HG03095 (cell line): Measurements from ENCODE around the gene CRBN.

Source experiments
- ATAC-seq: cut with Tn5 transposase; IDR thresholded peaks from one replicate; pipeline ENCODE4 v1.9.1; 2021; ENCODE audit warnings: moderate library complexity; ENCODE audit not compliant: unreplicated experiment

The CRBN gene

DNA sequence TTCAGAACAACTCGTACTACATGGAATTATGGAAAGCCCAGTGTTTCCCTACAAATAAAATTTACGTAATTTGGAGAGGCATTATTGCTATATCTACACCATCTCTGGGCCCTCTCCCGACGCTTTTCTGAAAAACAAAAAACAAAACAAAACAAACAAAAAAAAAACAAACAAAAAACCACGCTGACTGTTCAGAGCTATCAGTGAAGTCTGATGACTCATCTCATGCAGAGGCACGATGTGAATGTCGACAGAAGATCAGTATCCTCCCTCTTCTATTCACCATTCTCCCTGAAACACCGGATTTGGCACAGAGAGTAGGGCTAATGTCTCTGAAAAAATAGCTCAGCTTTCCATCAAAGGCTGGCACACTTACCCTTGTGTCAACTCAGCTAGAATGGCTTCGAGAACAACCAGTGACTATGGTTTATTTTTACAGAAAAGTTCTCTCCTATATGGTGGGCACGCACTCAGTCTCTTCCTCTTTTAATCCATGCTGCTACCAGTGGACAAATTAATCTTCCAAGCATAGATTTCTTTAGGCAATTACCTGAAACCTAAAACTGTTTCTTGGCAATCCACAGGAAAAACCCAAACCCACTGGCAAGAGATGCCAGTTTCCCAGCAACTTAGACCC, 1.5 kb downstream of the CRBN start:
- no peak for ATAC-seq

DNA sequence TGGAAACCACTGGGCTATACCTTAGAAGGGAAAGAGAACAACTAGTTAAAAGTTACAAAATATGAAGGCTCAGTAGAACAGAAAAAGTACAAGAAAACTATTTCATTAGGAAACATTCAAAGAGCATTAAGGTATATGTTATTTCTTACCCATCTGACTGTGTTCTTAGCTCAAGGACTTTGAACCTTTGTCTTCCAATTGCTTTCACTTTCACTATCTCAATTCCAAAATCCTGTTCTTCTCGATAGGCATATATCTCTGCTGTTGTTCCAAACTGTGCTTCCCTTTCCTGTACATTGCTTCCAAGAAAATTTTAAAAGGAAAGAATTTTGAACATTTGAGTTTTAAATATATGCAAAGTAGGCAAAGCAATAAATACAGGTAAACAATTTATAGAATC, 6.9 kb downstream of the CRBN start:
- ATAC-seq = no peak

DNA sequence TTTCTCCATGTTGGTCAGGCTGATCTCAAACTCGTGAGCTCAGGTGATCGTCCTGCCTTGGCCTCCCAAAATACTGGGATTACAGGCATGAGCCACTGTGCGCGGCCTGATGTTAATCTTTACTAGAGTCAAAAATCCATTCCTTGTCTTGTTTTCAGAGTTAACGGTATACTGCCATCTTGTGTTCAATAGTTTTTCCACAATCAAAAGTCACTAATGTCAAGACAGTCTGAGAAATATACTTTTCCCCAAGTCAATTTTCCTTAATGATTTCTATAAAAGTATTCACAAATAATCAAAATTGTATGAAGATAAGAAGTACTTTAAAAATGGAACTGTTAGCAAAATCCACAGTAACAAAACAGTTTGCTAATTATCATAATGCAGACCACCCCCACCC, 8.5 kb downstream of the CRBN start:
- ATAC-seq = no peak

DNA sequence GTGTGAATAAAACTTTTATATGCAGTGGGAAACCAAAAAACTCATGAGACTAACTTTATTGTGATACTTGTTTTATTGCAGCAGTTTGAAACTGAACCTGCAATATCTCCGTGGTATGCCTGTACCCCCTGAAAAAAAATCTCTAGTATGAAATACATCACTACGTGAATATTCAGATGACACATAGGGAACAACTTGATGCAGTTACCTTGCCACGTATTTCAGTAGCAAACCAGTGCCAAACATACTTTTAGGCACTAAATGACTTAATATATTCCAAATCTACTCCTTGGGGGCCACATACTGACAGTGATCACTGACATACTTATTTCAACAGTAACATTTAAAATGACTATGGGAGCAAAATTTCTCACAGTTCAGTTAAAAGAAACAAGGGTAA, 13.8 kb downstream of the CRBN start:
- ATAC-seq = no peak

DNA sequence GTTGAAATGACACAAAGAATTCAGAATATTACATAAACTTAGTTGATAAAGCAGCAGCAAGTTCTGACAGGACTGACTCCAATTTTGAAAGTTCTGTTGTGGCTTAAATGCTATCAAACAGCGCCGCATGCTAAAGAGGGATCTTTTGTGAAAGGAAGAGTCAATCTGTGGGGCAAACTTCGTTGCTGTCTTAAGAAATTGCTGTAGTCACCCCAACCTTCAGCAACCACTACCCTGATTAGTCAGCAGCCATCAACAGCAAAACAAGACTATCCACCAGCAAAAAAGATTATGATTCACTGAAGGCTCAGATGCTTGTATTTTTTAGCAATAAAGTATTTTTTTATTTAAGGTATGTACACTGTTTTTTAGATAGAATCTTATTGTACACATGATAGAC, 14.2 kb downstream of the CRBN start:
- no peak for ATAC-seq

DNA sequence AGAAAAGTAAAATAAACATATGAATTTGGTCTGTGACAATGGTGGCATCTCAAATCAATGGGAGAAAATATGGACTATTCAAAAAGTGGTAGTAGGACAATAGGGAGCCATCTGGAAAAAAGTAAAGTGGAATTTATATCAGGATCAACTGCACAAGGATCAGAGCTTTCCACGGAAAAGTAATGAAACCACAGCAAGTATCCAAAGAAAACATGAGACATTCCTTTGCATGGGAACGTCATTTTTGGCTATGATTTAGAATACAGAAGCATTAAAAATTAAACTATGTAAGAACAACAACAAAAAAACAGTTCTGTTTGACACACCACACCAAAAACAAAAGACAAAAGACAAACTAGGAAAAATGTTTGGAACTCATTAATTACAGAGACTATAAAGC, 18.7 kb downstream of the CRBN start:
- ATAC-seq = no peak

DNA sequence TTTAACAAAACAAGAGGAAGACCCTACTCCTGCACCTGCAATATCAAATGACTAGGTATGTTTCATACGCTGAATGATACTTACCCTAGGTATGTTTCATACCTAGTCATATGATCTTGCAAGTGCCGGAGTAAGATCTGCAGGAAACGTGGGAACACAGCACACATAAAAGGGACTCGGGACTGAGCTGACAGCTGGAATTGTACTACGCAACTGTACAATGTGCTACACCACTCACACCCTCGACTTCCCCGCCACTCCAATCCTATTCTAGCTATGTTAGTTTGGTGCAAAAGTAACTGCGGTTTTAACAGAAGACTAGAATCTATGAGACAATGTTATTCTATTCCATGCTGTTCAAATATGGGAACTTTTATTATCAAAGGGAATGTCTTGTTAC, 22.0 kb downstream of the CRBN start:
- ATAC-seq = no peak

DNA sequence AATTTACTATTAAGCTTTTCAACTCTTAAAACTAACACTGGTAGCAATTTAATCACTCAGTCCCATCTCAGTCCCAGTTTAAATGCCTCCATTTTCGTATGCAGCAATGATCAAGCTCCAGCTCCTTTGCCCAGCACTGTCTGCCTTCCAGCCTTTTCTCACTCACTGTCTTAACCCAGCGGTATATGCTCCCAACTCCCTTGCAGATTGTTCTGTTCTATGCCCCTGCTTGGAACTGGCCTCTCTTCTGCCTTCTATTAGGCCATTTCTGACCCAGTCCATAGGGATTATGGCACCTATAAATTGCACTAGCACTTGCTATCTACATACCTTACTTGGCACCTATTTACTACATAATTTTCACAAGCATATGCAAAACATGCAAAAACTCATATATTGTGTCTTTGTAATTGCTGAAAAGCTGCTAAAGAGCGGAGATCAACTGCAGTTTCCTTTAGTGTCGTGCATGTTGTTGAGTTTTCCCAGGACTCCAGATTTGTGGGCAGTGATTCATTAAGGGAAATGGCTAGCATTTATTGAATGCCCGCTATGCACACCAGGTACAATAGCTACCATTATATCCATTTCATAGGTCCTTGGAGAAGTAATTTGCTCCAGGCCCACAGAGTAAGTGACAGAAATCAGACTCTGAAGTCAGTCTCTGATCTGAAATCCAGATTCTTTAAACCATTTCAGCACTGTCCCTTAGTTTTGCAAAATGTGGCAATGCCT, 24.4 kb downstream of the CRBN start:
- no peak for ATAC-seq

DNA sequence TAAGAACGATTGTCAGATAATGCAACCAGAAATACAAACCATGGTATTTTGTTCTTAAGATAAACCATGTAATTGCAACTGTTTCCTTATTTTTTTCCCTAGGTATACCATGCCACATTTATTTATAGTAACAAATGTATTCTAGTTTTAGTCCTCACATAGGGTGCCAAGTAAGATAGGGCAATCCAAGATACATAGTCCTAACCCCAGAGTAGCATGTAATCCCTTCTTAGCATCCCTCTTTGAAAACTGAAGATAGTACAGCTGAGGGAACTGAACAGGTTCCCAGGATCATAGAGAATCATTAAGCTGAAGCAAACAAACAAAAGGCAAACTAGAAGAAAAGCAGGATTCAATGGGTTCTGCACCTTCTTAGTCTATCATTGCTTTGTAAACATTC, 28.0 kb downstream of the CRBN start:
- ATAC-seq = no peak

DNA sequence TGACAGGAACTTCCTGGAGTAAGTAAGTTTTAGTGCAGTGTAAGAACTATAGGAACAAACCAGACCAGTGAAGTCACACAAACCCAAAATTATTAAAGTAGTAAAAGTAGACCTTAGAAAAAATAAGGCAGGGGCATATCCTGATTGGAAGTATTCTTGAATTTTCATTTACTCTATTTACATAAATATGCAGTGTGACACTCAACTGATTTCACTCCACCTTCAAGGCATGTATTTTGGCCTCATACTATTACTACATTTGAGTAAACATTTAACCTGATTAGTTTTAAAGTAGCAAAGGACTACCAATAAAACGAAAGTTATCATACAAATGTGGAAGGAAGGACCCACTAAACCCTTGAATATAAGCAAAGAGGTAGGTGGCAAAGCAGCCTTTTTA, 29.9 kb downstream of the CRBN start:
- no peak for ATAC-seq

DNA sequence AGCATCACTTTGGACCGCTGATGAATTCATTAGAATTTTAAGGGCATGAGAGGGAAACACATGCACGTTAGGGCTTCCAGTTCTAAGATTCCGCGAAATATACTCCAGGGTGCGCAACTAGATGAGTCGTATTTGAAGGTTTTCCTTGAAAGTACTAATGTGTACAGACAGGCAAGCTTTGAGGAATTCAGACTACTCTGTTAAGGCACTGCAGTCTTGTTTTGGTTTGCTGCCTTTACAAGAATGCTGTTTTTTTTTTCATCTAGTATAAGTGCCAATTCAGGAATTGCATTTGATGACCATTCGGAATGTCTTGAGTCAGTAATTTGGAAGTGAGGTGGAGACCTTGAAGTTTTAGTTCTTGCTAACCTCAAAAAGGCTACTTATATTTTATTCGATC, 33.7 kb downstream of the CRBN start:
- ATAC-seq = no peak

DNA sequence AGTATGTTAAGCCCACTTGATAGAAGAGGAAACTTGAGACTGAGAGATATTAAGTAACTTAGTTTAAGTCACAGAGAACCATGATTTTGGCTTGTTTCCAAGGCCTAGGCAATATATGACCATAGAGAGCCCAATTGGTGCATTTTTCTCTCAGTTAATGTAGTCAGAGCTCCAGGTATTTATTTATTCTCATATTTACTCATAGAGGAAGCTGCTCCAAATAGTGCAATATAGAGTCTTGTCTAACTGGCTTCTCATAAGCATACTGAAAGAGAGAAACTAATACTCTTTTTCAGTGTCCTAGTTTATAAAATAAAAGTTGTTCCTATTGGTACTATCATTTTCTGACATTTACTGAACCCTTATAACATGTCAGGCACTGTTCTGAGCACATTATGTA, 37.6 kb downstream of the CRBN start:
- ATAC-seq = no peak

DNA sequence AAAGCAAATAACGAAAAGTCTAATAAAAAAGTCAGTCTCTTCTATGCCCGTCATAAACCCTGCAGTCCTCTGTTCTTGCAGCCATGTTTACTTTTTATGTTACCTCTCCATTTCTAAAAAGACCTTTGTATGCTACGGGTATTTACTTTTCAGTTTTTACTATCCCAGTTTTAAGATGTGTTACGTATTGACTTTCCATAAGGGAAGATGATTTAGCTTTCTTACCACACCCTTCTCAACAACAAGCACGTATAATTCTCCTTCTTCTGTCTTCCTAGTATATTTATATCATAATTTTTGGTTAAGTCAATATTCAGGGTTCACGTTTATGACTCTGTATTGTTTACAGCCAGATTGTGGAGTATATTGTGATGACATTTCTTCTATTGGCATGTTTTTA, 42.0 kb downstream of the CRBN start:
- no peak for ATAC-seq

DNA sequence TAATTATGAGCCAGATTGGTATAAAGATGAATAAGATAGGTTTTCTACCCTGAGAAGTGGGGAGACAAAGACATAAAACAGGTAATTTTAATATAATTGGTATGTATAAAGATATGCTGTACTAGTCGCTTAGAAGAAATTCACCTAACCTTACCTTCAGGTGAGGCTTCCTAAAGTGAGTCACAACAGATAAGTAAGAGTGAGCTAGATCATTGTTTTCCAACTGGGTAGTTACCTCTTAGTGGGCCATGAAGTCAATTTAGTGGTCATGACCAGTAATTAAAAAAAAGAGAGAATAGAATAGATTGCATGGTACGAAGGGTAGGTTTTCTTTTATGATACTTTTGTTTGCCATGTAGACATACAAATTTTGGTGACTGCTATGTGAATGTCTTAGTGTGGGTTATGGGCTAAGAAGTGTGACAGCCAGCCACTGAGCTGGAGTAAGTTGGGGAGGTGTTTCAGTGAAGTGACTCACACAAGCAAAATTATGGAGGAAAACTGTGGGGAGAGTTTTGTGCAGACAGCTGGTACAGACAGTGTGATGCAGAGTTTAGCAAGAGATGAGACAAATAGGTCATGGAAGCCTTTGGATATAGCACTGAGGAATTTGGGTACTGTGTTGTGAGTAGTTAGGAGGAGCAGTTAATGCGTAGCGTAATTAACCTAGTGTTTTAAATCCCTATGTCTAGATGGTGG, 44.6 kb downstream of the CRBN start:
- no peak for ATAC-seq

DNA sequence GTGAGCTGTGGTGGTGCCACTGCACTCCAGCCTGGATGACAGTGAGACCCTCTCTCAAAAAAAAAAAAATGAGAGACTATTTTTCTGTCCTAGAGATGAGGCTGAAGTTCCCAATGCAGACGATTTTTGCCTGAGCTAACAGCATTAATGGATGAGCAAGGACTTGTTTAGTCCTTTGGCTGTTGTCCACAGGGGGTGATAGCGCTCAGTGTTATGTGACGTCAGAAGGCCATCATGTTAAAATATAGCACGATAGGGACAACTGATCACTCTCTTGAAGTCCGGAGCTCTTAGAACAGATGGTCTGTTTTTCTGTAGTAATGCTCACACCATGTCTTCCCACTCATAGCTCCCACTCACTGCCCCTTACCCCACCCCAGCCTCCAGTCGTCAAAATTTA, 46.0 kb downstream of the CRBN start:
- no peak for ATAC-seq

DNA sequence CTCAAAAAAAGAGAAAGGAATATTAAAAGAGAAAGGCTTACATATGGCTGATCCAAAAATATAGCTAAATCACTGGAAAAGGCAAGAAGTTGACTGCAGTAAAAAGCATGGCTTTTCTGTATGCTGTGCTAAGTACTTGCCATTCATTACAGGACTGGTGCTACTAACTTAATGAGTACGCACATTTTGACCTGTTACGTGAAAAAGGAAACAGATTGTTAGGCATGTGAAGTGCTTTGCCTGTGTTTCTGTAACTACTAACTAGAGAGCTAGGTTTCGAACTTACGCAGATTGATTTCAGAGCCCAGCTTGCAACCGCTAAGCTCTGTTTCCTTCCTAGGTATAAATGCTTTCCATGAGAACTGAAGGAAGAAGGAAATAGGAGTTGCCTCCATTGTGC, 49.9 kb downstream of the CRBN start:
- ATAC-seq = no peak

DNA sequence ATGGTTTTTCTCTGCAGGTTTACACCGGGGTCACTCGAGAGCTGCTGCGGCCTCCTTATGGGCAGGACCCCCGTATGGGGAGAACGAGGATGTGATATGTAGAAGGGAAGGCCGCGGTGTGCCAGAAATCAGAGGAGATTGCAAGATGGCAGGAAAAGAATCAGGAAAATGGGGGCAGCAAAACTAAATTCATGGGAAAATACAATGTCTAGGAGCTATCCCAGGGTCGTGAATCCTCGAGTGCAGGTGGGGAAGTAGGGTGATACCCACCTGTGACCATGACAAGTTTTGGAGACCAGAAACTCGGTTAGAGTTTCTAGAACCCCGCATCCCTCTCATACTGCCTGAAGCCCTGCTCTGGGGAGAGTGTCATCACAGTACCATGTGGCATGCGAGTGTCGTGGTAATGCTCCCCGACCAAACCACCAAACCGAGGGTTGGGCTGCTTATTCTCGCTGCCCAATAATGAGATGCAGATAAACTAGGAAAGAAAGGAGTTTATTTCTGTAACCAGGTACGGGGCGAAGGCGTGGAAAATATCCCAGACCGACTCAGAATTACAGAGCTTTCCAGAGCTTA, 52.0 kb downstream of the CRBN start:
- no peak for ATAC-seq

DNA sequence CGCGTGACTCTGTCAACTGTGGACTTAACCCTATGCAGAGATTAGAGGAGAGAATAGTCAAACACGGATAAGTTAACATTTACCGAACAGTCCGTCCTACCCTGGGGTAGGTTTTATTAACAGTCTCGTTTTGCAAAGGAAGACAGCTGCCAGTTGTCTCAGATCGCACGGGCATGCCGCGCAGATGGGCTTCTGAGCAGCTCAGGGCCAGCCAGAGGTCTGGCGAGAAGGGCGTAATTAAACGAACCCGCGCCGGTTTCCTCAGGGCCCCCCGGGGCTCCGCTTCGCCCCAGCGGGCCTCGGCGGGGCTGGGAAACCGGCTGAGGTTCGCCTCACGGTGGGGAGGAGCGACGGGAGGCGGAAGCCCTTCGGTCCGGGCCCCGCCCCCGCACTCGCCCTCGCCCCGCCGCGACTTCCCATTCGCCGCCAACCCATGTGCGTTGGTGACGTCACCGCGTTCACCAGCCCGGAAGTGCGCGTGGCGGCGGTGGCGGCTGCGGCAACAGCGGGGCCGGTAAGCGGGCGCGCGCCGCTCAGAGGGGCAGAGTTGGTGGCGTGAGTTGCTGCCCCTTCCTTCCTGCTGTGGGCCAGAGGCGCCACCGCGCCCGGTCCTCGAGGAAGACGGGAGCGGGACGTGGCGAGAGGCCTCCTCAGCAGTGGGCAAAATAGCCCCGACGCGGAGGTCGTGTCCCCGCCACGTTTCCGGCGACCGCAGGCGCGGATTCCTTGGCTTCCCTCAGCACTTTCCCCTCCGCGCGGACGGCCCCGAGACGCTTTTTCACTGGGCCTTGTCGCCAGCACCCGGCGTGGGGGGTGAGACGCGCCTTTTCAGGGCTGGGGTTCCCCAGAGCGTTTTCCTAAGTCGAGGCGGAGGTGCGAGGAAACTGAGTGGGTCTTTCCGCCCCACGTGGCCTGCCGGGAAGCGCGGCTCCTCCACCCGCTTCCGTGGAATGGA, 52.7 kb downstream of the CRBN start, which contains the start of gene TRNT1:
Gene TRNT1, plus strand, starts transcription at position 464 of the 955 bp plus-strand sequence. CDS start 2,101 bp downstream, outside the sequence.
- peak; percentile 94 for ATAC-seq

DNA sequence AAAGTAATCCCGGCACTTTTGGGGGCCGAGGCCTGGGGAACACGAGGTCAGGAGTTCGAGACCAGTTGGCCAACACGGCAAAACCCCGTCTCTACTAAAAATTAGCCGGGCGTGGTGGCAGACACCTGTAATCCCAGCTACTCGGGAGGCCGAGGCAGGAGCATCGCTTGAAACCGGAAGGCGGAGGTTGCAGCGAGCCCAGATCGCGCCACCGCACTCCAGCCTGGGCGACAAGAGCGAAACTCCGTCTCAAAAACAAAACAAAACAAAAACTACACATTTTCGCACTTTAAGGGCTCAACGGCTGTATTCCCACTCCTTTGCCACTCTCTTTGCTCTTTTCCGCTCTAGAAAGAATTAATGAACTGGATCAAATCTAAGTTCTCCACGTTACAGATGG, 53.5 kb downstream of the CRBN start:
- ATAC-seq = no peak

DNA sequence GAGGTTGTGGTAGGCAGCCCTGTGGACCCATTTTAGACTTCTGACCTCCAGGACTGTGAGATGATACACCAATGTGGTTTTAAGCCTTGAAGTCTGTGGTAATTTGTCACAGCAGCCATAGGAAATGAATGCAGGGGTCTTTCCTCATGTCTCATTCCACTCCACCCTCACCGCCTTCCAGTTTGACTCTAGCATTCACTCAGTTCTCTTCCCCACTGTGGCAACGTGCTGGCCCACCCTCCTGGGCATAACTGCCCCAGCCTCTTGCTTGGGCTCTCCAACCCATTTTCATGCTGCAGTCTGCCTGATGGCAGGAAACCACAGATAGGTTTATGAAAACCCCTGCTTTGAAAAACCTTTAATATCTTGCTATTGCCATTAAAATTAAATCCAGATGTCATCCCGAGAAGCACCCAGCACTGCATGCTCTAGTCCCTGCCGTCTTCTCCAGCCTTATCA, 60.1 kb downstream of the CRBN start:
- ATAC-seq = no peak

DNA sequence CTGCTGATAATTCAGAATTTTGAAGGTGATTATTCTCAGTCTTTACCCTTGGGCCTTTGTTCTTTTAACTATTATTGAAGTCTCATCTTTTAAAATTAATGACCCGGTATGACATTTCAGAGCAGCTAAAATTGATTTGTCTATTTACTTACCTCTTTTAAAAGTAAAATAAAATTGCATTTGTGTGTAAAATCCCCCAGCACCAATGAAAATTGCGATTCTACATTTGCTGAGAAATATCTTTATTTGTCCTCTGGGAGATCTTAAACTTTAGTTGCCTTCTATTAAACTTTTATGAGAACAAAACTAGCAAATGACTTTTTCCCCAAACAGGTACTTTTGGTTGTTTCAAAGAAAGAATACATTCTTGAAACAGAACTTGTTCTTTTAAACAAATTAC, 61.8 kb downstream of the CRBN start:
- no peak for ATAC-seq
